ENCODE measurements around the gene ST3GAL6.
A peak's percentile ranks its signal among the peaks of the same experiment; 100 is the strongest.

ST3GAL6 gene

GRCh38 chr3:98777286-98777685 lies 14.1 kb downstream of the ST3GAL6 start:
- no peak for DNase-seq (ENCODE audit: low read depth, low spot score)

DNA sequence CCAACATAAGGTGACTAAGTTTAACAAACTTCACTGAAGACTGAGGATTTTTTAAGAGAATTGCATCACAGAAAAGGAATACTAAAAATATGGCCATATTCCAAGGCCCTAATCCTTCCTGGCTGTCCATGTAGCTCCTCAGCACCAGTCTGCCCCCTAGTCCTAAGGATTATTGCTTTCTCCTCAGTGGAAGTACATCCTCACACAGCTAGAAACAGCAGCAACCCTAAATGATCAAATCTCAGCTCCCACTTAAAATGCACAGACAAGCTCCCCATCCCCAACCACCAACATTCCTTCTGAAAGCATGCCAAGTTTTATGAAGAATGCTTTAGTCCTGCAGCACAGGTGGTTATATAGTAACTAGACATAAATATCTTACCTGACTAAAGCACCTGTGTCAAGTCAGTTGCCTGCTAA lies 14.7 kb downstream of the ST3GAL6 start:
- peak; percentile 54 for DNase-seq (ENCODE audit: low read depth, low spot score)

DNA sequence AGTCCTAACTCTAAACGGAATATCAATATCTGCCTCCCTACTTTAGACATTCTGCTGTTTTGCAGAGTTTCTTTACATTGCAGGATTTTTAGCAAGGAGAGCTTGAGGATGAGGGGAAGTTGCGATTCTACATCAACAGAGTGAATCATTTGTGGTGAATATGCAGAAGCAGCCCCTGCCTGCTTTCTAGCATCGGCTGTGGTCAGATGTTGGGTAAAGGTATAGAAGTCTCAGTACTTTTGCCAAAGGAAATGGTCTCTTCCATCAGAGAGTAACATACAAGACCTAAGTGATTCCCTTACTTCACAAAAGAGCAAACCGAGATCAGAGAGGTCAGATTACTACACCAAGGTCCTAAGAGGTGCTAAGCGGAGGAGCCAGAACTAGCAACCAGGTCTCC lies 15.2 kb downstream of the ST3GAL6 start:
- peak; percentile 49 for DNase-seq (ENCODE audit: low read depth, low spot score)

DNA sequence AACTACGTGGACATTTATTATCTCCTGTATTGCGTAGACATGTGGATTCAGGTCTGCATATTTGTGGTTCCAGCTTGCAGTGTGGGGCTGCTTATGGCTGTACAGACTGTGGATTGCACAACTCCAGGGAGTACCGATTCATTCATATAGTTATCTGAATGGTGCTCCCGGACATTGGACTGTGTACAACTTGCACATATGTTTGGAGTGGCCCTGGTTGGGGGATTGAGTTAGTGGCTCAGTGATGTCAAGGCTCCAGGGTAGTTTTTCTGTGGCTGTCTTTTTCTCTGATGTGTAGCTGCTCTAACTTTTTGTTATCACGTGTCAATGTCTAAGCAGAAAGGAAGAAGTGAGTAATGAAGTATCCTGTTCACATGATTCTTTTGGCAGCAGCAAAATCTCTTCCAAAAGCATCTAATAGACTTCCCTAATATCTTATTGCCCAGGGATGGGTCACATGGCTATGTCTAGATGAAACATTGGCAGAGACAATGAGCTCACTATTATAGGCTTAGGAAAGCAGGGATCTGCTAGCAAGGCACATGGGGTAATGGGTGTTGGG lies 15.8 kb downstream of the ST3GAL6 start:
- DNase-seq (ENCODE audit: low read depth, low spot score), result peak; percentile 71

- DNase-seq (ENCODE audit: low read depth, low spot score), result peak; percentile 59
These were observed 16.6 kb downstream of the ST3GAL6 start for GRCh38 chr3:98779541-98780335.

GRCh38 chr3:98780343-98780742 lies 17.2 kb downstream of the ST3GAL6 start:
- DNase-seq (ENCODE audit: low read depth, low spot score), result peak; percentile 27

- DNase-seq (ENCODE audit: low read depth, low spot score), result peak; percentile 60
These were observed 19.8 kb downstream of the ST3GAL6 start for GRCh38 chr3:98782824-98783500.

GRCh38 chr3:98784042-98784441 lies 20.9 kb downstream of the ST3GAL6 start:
- peak; percentile 69 for DNase-seq (ENCODE audit: low read depth, low spot score)

- peak; percentile 71 for DNase-seq (ENCODE audit: low read depth, low spot score)
These were observed 21.8 kb downstream of the ST3GAL6 start for GRCh38 chr3:98784666-98785600.

- DNase-seq (ENCODE audit: low read depth, low spot score), result peak; percentile 32
These were observed 23.3 kb downstream of the ST3GAL6 start for GRCh38 chr3:98786364-98787006.

- DNase-seq (ENCODE audit: low read depth, low spot score), result no peak
These were observed 24.0 kb downstream of the ST3GAL6 start for GRCh38 chr3:98787181-98787580.

GRCh38 chr3:98788651-98789050 lies 25.5 kb downstream of the ST3GAL6 start:
- DNase-seq (ENCODE audit: low read depth, low spot score), result peak; percentile 66

DNA sequence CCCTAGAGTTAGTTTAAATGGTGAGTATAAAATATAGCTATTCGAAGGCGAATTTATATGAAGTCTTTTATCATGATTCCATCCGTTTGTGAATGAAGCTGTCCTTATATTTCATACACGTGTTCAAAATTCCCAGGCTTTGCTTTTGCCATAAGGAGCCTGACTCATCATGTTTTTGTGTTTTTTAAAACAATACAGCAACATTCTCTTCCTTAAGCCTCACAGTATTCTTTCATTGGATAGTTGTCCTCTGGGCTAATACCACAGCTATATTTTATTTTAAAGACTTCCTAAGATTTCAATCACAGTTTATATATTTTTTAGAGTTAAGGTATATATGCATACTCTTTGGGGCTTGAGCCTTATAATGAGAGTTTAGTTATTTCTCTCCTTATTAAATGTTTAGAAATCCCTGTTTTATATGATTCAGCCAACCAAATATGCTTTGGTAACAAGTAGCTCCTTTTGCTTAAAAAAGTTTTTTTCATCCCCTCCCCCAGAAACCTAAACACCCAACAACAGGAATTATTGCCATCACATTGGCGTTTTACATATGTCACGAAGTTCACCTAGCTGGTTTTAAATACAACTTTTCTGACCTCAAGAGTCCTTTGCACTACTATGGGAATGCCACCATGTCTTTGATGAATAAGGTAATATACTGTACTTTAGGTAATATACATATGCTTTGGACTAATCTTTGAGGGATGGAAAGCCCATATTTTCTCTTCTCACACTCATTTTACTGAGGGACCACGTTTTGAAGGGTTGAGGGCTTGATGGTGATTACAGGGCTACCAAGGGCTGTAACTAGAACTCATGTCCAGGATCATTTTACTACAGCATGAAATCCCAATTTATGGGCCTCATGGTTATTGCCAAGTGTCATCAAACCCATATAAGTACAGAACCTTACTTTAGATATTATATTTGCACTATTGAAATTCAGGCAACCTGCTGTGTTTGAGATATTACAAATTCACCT lies 28.5 kb downstream of the ST3GAL6 start:
- DNase-seq (ENCODE audit: low read depth, low spot score), result peak; percentile 31

- DNase-seq (ENCODE audit: low read depth, low spot score), result peak; percentile 43
These were observed 30.8 kb downstream of the ST3GAL6 start for GRCh38 chr3:98793971-98794370.

GRCh38 chr3:98796334-98796733 lies 33.2 kb downstream of the ST3GAL6 start:
- no peak for DNase-seq (ENCODE audit: low read depth, low spot score)

GRCh38 chr3:98797905-98798304 lies 34.8 kb downstream of the ST3GAL6 start:
- no peak for DNase-seq (ENCODE audit: low read depth, low spot score)

GRCh38 chr3:98798820-98799219 lies 35.7 kb downstream of the ST3GAL6 start:
- DNase-seq (ENCODE audit: low read depth, low spot score), result no peak

DNA sequence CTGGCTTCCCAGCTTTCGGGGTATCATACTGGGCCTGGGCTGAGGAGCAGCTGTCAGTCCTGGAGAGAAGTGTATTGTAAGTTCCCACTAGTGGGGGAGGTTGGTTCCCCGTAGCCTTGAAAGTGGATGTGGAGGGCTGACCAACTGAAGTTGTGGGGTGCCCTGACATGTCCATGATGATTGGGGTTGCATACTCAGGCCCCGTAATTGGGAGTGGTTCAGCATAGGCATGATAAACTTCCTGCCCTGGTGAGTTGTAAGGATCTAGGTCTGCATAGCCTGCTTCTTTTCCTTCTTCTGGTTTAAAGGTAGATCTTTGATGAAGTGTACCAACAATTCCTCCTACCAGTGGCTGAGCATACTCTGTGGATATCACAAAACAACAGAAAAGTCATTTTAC lies 36.3 kb downstream of the ST3GAL6 start:
- DNase-seq (ENCODE audit: low read depth, low spot score), result no peak

DNA sequence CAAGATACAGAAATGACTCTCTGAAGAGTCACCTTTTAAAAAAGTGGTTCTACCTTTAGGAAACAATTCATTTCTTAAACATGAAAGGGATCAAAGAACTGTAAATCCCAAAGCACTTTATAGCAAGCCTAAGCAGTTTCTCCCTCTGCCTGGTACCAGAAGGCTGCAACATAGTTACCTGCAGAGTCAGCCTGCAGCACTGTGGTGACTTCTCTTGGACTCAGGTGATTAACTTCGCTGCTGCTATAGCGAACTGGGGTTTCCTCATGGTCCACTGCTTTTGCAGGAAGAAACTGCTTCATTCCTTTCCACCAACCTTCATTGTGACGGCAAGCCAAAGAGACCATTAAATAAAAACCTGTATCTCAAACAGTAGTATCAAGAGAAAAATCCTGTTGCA lies 37.3 kb downstream of the ST3GAL6 start:
- DNase-seq (ENCODE audit: low read depth, low spot score), result peak; percentile 26
